Nephron (organoid): ENCODE measurements around the gene URAD.

ENCODE experiments used
- H3K27ac Mint-ChIP-seq, 3 experiments: 2 replicates each; pipeline ENCODE4 v1.8.0; 2020; ENCODE audit warnings: mixed read lengths in 3 of 3, mild to moderate bottlenecking in 2 of 3, moderate library complexity in 1 of 3
- H3K27me3 Mint-ChIP-seq: 2 replicates; pipeline ENCODE4 v1.8.0; 2021; ENCODE audit warnings: low read depth, mild to moderate bottlenecking, moderate library complexity, mixed read lengths
- H3K36me3 Mint-ChIP-seq: 2 replicates; pipeline ENCODE4 v1.8.0; 2020; ENCODE audit warnings: low read depth, mixed read lengths
- H3K4me1 Mint-ChIP-seq: 2 replicates; pipeline ENCODE4 v1.8.0; 2020; ENCODE audit warnings: mixed read lengths
- H3K4me3 Mint-ChIP-seq, 3 experiments: 2 replicates each; pipeline ENCODE4 v1.8.0; 2020; ENCODE audit warnings: mild to moderate bottlenecking in 3 of 3, mixed read lengths in 3 of 3, moderate library complexity in 2 of 3
- H3K9me3 Mint-ChIP-seq: 2 replicates; pipeline ENCODE4 v1.8.0; 2020; ENCODE audit warnings: mixed read lengths
- TF ChIP-seq, protein P1 (sequence below), 3 experiments: fragments of 200-600 bp; sonication (generic); IDR thresholded peaks; one replicate each; pipeline ENCODE4 v1.5.0; 2021; ENCODE audit warnings: antibody characterized with exemption in 3 of 3; ENCODE audit not compliant: unreplicated experiment in 3 of 3

URAD gene

DNA sequence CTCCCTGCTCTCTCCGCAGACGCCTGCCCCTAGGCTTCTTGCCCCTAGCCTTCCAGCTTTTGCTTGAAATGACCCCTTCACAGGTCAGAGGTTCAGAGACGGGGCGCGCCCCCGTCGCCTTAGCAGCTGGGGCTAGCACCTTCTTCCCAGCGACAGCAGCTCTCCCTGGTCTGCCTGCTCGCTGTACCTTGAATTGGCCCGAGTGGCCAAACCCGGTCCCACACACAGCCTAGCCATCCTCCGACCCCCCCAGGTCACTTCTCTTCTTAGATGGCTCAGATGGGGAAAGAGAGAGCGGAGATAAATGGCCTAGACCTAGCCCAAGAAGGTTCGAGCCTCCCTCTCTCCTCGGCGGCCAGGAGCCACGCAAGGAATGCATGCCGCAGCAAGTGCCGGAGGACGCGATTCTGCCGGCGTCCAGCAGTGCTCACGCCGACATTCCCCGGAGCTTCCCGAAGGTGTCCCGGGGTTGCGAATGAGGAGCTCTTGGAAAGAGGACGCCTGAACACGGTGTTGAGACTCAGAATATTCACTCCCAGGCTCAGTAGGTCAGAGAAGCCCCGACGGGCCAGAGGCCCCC, 20.7 kb downstream of the URAD start:
- H3K9me3 Mint-ChIP-seq, result no peaks in the 10 kb centered on the region
- TF ChIP-seq, protein P1, sequence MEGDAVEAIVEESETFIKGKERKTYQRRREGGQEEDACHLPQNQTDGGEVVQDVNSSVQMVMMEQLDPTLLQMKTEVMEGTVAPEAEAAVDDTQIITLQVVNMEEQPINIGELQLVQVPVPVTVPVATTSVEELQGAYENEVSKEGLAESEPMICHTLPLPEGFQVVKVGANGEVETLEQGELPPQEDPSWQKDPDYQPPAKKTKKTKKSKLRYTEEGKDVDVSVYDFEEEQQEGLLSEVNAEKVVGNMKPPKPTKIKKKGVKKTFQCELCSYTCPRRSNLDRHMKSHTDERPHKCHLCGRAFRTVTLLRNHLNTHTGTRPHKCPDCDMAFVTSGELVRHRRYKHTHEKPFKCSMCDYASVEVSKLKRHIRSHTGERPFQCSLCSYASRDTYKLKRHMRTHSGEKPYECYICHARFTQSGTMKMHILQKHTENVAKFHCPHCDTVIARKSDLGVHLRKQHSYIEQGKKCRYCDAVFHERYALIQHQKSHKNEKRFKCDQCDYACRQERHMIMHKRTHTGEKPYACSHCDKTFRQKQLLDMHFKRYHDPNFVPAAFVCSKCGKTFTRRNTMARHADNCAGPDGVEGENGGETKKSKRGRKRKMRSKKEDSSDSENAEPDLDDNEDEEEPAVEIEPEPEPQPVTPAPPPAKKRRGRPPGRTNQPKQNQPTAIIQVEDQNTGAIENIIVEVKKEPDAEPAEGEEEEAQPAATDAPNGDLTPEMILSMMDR (IDR thresholded peaks at IDR 0.05; ENCODE audit: unreplicated experiment in 3 of 3), result no peak
- peaks cover 20% of the 10 kb centered on the region for H3K4me1 Mint-ChIP-seq

DNA sequence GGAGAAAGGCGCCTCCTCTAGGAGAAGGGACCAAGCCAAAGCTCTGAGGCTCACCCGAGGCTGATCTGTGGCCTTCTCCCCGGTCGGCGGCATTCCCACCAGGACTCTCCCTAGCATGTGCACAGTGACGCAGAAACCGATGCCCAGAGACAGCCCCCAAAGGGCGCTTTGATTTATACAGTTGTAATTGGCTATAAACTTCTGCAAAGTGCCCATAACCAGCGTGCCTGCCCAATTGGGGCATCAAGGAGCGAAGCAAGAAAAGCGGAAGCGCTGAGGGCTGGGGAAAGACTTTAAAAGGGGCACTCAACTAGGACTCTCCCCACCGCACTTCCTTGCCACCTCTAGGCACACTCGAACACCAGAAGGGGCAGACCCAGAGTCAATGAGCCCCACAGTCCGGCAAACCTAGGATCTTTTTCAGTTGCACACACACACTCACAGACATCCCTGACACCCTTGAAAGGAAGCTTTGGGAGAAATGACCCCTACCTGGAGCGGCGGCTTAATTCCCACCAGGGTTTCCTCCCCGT, 21.2 kb downstream of the URAD start:
- Mint-ChIP-seq H3K27me3 (peaks cover 100% of the 10 kb centered on the region), H3K4me3 (peak overlapping the region; percentile 70 to 78 (median 76)), H3K27ac (no peak overlapping the region), H3K9me3 (no peaks in the 10 kb centered on the region), H3K4me1 (peaks cover 20% of the 10 kb centered on the region), H3K36me3 (no peaks in the 10 kb centered on the region)
- TF ChIP-seq, protein P1 (IDR thresholded peaks at IDR 0.05; ENCODE audit: unreplicated experiment in 3 of 3), result no peak

More for the DNA sequence above, 20.7 kb downstream of the URAD start:
- no peak overlapping the region for H3K27ac Mint-ChIP-seq
- peaks cover 100% of the 10 kb centered on the region for H3K27me3 Mint-ChIP-seq
- H3K4me3 Mint-ChIP-seq, result peak overlapping the region; percentile 70 to 78 (median 76)
- no peaks in the 10 kb centered on the region for H3K36me3 Mint-ChIP-seq

DNA sequence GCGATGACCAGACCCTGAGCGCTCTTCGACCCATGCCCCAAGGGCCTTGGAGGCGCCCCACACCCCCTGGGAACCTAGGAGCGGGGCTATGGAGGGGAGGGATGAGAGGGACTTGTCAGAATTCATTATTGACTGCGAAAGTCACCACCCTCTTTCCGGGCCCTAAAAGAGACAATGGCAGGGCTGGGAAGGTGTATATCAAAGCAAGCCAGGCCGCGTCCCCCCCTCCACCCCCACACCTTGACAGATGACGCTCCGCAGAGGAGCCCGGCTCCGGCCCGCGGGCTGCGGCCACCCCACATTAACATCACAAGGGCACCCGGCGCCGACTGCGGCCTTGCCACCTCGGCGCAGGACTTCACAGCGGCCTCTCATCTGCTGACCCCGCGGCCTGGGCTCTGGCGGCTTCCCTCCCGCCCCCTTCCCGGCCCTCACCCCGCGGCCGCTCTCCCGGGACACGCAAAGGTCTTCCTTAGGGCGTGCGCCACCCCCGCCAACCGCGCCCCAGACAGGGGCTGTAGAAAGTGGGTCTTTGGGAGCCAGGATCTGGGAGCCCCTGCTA, 21.8 kb downstream of the URAD start:
- peak overlapping the region in 2 of 3 experiments; percentile 76 to 78 for H3K4me3 Mint-ChIP-seq
- TF ChIP-seq, protein P1 (IDR thresholded peaks at IDR 0.05; ENCODE audit: unreplicated experiment in 3 of 3), result no peak
- peaks cover 20% of the 10 kb centered on the region for H3K4me1 Mint-ChIP-seq
- no peak overlapping the region for H3K27ac Mint-ChIP-seq
- H3K9me3 Mint-ChIP-seq, result no peaks in the 10 kb centered on the region
- peaks cover 100% of the 10 kb centered on the region for H3K27me3 Mint-ChIP-seq
- H3K36me3 Mint-ChIP-seq, result no peaks in the 10 kb centered on the region

DNA sequence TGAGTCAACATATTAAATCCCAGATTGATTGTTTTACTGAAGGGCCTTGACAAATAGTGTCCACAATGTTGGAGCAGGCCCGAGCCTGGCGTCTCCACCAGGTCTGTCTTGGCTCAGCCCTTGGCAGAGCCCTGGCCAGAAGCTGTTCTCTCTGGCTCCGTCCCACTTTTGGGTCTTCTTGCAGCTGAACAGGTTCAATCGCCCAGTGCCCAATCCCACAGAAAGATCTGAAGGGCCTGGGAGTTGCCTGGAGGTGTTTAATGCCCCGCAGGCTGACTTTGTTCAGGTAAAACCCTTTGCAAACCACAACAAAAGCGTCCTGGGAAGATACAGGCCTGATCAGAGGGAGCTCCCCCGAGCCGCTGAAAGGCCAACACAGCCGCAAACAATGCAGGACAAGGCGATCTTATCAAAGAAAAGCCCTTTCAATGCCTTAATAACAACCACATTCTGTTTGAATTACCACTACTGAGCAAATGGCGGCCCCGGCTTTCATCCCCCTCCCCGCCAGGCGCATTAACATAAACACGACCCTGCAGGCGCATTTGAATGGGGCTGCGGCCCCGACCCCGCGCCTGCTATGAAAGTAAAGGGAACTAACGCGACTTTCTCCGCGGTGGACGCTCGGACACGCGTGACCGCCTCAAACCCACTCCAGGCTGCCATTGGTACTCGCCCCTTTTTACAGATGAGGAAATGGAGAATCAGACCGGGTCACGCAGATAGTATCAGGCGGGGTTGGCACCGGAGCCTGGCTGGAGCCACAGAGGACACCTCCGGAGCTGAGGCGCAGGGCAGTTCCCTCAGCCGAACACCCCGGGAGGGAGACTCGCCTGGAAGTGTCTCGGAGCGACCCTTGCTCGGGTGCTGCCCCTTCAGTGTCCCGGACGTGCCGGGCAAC, 22.5 kb downstream of the URAD start:
- TF ChIP-seq, protein P1 (IDR thresholded peaks at IDR 0.05; ENCODE audit: unreplicated experiment in 3 of 3), result no peak
- no peak overlapping the region for H3K27ac Mint-ChIP-seq
- peaks cover 20% of the 10 kb centered on the region for H3K4me1 Mint-ChIP-seq
- no peaks in the 10 kb centered on the region for H3K36me3 Mint-ChIP-seq
- H3K9me3 Mint-ChIP-seq, result no peaks in the 10 kb centered on the region
- peaks cover 100% of the 10 kb centered on the region for H3K27me3 Mint-ChIP-seq
- peak overlapping the region; percentile 22 to 65 (median 63) for H3K4me3 Mint-ChIP-seq

DNA sequence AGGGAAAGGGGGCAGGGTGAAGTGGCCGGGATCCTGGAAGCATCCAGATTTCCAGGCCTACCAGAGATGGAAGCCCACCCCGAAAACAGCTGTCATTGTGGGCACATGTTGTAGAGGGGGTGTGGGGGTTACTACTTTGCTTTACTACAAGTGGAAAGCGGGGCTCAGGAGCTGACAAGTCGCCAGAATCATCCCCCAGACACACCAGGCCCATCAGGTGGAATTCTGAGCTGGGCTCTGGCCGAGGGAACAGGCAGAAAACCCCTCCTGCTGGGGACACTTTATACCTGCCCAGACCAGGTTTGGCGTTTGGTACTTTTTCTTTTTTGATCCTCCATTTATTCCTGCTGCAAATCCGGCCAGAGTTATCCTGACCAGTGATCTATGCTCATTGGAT, 23.2 kb downstream of the URAD start:
- Mint-ChIP-seq H3K4me1 (peaks cover 20% of the 10 kb centered on the region), H3K36me3 (no peaks in the 10 kb centered on the region), H3K27me3 (peaks cover 100% of the 10 kb centered on the region), H3K27ac (no peak overlapping the region), H3K9me3 (no peaks in the 10 kb centered on the region), H3K4me3 (peak overlapping the region in 2 of 3 experiments; percentile 63 to 65)
- TF ChIP-seq, protein P1 (IDR thresholded peaks at IDR 0.05; ENCODE audit: unreplicated experiment in 3 of 3), result no peak
